Epithelial cell of proximal tubule (primary cell): ENCODE results near the gene IFT88. TPM values are rescaled to one million over a fixed set of nuclear protein-coding genes. Genes with fewer than 3 reads are reported as not detected.

Source experiments
- DNase-seq: peaks from one replicate; pipeline ENCODE4 v3.0.0-alpha.2; 2011; ENCODE audit warnings: low read depth
- H3K4me3 ChIP-seq: 2 replicates; pipeline ENCODE4 v1.5.1; 2011; ENCODE audit warnings: low read depth, mild to moderate bottlenecking, low read length
- total RNA-seq: library from RNA; depleted of rRNA; stranded (reverse); fragments of >200 nt; gene quantifications from 2 replicates; pipeline ENCODE4 v1.2.3, GENCODE V29; 2015
- TF ChIP-seq, protein P1 (sequence below): conservative IDR thresholded peaks from 2 replicates; pipeline ENCODE4 v1.5.1; 2012; ENCODE audit warnings: low read depth, mild to moderate bottlenecking, low read length

The IFT88 gene
- total RNA-seq, 1 donor from 2014 or later: 15.2 TPM

- H3K4me3 ChIP-seq: no peak overlapping the region
- no peak for DNase-seq
- TF ChIP-seq, protein P1, sequence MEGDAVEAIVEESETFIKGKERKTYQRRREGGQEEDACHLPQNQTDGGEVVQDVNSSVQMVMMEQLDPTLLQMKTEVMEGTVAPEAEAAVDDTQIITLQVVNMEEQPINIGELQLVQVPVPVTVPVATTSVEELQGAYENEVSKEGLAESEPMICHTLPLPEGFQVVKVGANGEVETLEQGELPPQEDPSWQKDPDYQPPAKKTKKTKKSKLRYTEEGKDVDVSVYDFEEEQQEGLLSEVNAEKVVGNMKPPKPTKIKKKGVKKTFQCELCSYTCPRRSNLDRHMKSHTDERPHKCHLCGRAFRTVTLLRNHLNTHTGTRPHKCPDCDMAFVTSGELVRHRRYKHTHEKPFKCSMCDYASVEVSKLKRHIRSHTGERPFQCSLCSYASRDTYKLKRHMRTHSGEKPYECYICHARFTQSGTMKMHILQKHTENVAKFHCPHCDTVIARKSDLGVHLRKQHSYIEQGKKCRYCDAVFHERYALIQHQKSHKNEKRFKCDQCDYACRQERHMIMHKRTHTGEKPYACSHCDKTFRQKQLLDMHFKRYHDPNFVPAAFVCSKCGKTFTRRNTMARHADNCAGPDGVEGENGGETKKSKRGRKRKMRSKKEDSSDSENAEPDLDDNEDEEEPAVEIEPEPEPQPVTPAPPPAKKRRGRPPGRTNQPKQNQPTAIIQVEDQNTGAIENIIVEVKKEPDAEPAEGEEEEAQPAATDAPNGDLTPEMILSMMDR: no peak
These were observed 56.0 kb downstream of the IFT88 start for GRCh38 chr13:20623000-20623399.

DNA sequence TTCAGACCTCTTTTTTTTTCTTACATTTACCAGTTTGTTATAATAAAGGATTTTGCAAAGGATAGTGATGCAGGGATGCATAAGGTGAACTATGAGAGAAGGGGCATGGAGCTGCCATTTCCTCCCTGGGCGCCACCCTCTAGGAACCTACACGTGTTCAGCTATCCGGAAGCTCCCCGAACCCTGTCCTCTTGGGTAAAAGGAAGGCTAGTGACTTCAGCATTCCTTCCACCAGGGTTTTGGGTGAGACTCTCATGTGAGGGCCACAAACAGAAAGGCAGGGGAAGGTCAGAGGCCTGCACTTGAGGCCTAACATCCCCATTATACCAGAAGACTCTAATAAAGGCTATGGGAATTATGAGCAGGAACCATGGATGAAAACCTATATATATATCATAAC lies 57.3 kb downstream of the IFT88 start:
- no peak for DNase-seq
- H3K4me3 ChIP-seq: no peak overlapping the region
- TF ChIP-seq, protein P1: no peak

GRCh38 chr13:20633802-20634201 lies 66.8 kb downstream of the IFT88 start:
- H3K4me3 ChIP-seq: no peak overlapping the region
- TF ChIP-seq, protein P1: no peak
- DNase-seq: no peak

DNA sequence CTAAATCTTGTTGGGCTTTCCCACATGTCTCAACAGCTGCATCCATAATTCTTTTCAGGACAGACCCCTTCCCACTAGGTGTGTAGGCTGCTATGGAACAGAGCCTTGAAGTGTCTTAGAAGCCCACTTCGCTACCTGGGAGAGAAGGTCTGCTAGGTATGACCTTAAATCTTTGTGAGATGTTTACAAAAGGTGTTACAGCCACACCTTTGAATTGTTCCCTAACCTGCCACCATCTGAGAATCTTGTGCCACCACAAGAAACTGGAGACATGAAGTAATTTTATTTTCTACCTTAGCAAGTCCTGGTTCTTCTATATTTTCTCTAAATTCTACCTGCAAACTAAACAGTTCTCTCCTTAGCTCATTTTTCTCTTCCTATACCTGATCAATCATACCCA lies 69.1 kb downstream of the IFT88 start:
- no peak for DNase-seq
- no peak overlapping the region for H3K4me3 ChIP-seq
- TF ChIP-seq, protein P1: no peak

DNA sequence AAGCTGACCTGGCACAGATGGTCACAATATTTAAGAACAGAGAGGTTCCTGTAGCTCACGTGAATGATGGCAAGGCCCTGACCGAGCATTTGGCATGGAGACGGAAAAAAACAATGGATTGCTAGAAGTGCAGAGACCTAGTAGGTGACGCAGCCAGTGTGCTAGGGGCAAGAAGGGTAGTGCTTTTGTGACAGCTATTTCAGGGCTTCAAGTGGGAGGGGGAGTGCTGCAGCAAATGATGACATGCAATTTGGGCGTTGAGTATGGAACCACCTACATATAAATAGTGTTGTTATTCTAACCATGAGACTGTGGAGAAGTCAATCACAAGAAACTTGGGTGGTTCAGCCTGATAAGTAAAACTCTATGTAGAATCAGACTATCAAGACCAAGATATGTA lies 70.9 kb downstream of the IFT88 start:
- TF ChIP-seq, protein P1: no peak
- no peak overlapping the region for H3K4me3 ChIP-seq
- no peak for DNase-seq

- no peak for DNase-seq
- TF ChIP-seq, protein P1: no peak
- no peak overlapping the region for H3K4me3 ChIP-seq
These were observed 80.8 kb downstream of the IFT88 start for GRCh38 chr13:20647758-20648157.

- H3K4me3 ChIP-seq: no peak overlapping the region
- no peak for DNase-seq
- TF ChIP-seq, protein P1: no peak
These were observed 86.0 kb downstream of the IFT88 start for GRCh38 chr13:20652946-20653345.
